ENCODE results near the gene C1orf21.

C1orf21 gene

GRCh38 chr1:184672013-184672726 lies 285.3 kb downstream of the C1orf21 start:
- DNase-seq = no peak

- DNase-seq = no peak
Observed at GRCh38 chr1:184673305-184673704, 286.5 kb downstream of the C1orf21 start.

DNA sequence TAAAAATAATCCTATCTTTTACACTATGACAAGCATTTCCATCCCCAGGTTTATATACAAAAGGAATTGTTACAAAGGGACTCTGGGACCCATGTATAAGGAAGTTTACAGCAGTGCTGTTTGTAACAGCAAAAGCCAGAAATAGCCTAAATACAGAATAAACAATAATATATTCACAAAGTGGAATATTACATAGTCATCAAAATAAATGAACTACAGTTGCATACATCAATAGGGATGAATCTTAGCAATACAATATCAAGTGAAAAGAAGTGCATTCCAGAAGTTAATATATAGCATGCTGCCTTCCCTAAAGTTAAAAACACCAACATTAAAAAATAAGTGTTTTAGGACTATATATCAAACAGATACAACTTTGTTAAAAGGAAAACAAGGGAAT lies 290.5 kb downstream of the C1orf21 start:
- no peak for DNase-seq

Data from stimulated activated CD4-positive, alpha-beta T cell treated with anti-CD3 and anti-CD28 coated beads, Interleukin-2, amount 100 ng/mL, for 24 hours (primary cell).